ENCODE results near the gene DUOX1.
"Not testable (repeated sequence)": the region's sequence is repeated elsewhere in the genome, so short reads cannot be mapped to it uniquely, and the experiment has no call there.

DUOX1 gene

DNA sequence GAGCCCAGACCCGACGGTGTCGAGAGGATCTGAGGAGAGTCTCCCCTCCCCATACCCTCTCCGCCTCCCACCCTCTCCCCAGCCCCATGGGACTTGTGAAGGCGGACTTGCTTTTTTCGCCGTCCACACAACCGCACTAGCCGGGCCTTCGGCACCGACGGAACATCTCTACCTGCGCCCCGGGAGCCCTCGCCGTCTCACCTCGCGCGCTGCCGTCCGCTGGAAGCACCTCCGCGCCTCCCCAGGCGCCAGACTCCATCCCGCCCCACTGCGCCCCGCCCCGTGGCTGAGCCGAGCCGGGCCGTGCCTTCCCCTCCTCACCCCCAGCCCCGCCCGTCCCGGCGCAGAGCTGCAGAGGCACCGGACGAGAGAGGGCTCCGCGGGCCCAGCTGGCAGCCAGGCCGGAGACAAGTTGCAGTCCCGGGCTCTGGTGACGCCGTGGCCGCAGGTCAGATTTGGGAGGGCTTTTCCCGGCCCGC lies at the start of gene DUOX1, which contains the start of gene DUOXA1:
Gene DUOX1 (plus strand): TSS at position 344 of the 479 bp plus-strand sequence. CDS start 1,973 bp downstream, outside the sequence.
Gene DUOXA1 (minus strand): TSS at position 229 of the 479 bp plus-strand sequence. CDS start 6,865 bp downstream, outside the sequence.
- peak; percentile 36 to 57 for ATAC-seq

- ATAC-seq, result not testable (repeated sequence)
These were observed 49.2 kb upstream of the DUOX1 start for GRCh38 chr15:45080593-45080992.

- ATAC-seq, result not testable (repeated sequence)
These were observed 47.4 kb upstream of the DUOX1 start for GRCh38 chr15:45082412-45082811.

DNA sequence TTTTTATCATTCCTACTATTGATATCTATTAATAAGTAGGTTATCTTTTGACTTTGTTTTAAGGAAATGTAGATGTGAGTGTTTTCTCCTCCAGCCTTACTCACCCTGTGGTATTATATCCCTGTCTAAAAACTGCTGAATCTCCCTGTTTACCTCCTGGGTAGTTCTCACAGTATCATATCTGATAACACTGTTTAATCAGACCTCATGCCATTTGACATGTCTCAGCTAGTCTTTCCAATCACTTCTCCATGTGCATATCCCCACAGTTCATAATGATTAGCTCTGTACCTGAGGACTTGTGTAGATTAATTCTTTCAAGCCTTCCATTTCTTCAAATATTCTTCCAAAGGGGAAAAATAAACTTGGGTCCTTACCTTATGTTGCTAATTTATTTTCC lies 46.6 kb upstream of the DUOX1 start:
- no peak for ATAC-seq

DNA sequence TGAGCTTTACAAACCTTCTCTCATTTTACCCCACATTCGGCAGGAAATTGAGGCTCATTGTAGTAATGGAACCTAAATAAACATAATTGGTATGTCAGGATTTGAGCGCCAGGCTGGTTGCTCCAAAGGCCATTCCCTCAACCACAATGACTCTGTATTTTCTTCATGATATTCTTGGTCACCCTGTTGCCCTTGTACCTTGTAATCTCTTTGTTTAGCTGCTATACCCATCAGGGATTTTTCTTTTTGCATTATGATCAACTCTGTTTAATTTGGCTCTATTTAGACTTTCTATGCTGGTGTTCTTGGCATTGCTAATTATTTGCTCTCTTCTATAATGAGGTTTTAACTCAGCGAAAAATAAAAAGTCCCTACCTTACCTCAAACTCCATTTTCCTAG lies 45.6 kb upstream of the DUOX1 start:
- no peak for ATAC-seq

DNA sequence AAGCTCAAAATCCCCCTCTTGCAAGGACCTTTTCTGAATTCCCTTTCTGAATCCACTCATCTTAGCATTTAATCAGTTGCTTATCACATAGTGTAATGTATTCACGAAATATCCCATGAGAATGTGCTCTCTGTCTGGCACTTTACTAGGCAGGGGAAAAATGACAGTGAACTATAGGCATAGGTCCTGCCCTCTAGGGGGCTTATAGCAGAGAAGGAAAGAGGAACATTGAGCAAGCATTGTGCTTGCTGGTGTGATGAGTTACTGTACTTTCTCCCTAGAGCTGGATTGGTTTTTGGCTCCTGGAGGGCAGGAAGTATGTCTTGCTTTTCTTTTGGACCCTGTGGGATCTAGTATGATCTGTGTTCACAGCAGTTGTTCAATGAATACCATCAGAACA lies 42.3 kb upstream of the DUOX1 start:
- no peak for ATAC-seq

GRCh38 chr15:45088801-45089711 lies 40.7 kb upstream of the DUOX1 start:
- no peak for ATAC-seq

DNA sequence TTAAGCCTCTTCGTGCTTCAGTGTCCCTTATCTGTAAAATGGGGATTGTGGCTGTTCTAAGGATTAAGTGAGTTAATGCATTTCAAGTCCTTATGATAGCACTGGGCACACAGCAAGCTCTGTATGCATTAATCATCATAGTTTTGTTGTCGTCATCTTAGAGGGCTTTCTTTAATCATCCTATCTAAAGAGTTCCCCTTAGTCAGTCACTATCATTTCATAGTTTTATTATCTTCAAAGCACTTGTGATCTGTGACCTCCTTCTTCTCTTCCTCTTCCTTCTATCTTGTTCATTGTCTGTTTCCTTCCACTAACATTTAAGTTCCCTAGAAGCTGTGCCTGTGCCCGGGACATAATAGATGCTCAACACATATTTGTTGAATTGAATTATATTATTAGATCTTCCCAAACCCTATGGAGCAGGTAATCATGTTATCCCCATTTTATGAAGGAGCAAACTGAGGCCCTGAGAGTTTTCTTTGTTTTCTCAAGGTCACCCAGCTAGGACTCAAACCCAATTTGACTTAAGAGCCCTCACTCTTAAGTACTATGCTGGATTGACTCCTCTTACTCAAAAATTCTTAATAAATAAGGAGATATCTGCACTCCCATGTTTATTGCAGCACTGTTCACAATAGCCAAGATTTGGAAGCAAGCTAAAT lies 40.0 kb upstream of the DUOX1 start:
- no peak for ATAC-seq

DNA sequence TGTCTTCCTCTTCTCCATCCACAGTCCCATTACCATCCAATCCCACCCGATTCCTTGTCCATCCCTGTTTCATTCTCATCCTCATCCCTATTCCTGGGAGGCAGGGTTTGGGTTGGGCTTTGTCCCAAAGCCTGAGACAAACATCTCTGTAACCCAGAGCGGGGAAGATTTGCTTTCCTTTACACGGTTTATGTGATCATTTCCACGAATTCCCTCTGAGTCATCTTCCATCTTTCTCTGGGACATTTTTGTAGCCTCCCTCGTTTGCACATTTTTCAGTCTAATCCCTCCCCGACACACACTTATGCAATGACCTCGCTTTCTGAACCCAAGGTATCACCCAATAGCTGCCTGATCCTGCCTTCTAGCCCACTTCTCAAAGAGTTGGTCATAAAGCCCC lies 38.6 kb upstream of the DUOX1 start:
- no peak for ATAC-seq

- no peak for ATAC-seq
These were observed 38.2 kb upstream of the DUOX1 start for GRCh38 chr15:45091576-45091975.

DNA sequence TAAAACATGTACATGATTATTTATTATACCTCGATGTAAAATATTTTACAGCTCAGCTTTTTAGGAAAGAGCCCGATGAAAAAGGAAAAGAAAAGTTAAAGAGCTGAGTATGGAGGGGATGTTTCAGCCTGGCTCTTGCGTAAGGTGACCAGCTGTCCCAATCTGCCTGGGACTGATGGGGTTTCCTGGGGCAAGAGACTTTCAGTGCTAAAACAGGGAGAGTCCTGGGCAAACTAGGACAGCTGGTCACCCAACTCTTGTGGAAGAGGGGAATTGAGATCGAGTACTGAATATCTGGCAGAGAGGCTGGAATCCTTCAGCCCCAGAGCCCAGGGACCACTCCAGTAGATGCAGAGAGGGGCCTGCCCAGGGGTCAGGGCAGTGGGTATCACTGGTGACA lies 36.8 kb upstream of the DUOX1 start:
- no peak for ATAC-seq

DNA sequence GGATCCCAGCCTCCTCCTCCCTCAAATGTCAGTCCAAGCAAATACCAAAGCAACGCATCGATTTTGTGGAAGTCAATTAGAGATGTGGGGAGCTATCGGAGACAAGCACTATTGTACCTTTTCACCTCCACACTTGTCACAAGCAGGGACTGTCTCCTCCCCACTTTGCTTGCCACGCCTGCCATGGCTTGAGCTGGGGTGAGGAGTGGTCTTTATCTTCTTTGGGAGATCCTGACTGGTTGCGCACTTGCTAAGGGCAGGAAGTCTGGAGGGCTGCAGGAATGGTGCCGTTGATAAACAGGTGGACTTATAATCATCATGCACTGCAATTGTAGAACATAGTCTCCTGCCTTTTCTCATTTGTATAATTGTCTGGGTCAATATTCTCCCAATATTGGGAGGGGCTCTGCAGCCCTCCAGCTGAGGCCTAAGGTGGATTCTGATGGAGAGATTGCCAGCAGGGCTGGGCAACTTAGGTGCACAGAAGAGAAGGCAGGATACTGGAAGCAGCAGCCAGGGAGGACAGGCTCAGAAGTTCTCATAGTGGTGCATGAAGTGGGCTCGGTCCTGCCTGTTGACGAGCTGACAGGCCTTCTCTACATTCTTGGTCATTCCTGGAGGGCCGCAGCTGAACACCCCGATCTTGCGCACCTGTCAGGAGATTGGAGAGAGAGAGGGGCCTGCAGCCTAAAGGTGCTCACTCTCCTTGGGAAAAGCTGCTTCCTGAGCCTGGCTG lies 36.0 kb upstream of the DUOX1 start:
- no peak for ATAC-seq

- no peak for ATAC-seq
These were observed 35.5 kb upstream of the DUOX1 start for GRCh38 chr15:45094358-45094730.

- ATAC-seq, result no peak
These were observed 34.1 kb upstream of the DUOX1 start for GRCh38 chr15:45095661-45096060.

DNA sequence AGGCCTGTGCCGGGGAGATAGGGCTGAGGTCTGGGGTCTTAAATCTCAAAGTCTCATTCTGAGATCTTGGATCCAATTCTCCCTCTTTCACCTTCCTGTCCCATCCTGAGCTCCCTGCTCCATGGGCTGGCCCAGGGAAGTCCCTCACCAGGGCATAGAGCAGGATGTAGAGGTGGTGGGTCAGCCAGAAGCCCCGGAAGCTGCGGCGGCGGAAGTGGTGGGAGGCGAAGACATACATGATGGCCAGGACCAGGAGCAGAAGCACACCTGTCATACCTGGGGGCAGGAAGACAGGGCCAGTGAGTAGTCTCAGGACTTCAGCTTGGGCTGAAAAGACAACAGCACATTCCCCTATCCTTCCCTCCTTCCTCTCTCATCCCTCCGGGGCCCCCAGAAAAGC lies 32.3 kb upstream of the DUOX1 start:
- no peak for ATAC-seq

DNA sequence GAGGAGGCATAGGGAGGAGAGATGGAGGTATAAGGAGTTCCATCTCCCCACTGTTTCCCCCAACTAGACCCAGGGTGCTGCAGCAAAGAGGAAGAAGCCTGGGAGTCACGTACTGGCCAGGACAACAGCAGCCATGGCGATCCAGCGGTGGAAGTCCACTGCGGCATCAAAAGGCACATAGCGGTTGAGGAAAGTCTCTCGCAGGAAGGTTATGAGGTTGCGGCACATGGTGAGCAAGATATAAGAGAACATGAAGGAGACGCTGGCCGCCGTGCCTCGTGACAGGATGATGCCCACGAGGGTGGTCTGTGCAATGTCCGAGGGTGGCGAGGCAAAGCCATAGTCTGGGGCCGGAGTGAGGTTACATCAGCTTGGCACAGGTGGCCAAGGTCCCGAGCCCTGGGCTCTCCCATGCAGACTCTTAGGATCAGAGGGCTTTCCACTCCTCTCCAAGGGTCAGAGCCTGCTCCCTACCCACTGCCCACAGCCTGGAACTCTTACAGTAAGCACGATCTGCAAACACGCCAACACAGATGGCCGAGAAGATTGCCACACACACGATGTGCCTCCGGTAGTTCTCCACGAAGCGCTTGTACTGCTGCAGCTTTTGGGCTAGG lies 30.1 kb upstream of the DUOX1 start:
- no peak for ATAC-seq

DNA sequence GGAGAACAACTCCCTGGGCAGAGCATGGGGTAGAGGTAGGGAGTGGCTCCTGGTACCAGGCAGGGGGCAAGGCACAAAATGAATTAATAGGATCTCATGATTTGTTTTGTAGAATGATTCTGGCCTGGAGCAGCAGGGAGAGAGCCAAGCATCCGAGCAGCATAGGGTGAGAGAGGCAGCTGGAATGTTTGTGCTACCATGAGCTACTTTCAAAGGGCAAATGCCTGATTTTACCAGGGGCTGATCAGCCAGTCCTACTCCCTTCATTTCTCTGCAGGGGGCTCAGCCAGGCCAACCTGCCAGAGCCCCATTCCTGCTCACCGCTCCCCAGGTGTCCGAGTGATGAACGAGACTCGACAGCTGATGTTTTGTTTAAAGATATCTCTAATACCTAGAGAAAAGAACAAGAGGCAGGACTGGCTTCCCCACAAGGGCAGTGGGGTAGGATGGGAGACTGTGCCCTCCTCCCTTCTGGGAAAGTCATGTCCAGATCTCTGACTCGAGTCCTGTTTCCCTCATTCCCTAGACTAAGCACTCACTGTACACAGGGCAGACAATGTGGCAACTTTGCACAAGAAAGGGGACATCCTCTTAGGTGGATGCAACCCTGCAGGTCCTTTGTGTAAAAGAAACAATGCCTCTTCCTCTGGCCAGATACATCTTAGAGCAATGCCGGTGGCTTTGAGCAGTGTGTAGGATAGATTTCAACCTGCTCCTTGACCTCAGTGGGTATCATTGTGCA lies 28.7 kb upstream of the DUOX1 start:
- no peak for ATAC-seq

GRCh38 chr15:45101749-45102148 lies 28.0 kb upstream of the DUOX1 start:
- no peak for ATAC-seq

DNA sequence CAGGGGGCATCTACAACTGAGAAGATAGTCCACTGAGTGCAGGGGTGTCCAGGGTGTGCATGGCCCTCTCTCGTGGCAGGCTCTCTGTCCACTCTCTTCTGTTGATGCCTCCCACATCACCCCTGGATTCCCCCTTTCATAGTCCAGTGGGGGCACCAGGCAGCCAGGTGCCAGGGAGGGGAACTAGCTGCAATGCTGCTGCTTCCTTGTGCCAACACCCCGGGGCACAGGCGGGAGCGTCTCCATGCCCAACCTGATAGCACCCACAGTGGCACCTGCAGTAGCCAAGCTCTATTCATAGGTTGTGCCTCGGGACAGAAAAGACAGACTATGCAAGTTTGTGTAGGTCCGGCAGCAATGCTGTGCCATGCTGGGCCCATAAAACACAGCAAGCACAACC lies 27.6 kb upstream of the DUOX1 start:
- no peak for ATAC-seq

GRCh38 chr15:45104170-45104569 lies 25.6 kb upstream of the DUOX1 start:
- ATAC-seq, result not testable (repeated sequence)

GRCh38 chr15:45105586-45105985 lies 24.2 kb upstream of the DUOX1 start:
- no peak for ATAC-seq
